HG02852 (cell line): ENCODE measurements around the gene FAM237A.

ENCODE experiments used
- ATAC-seq: cut with Tn5 transposase; IDR thresholded peaks from one replicate; pipeline ENCODE4 v1.9.1; 2021; ENCODE audit warnings: mild to moderate bottlenecking, moderate library complexity; ENCODE audit not compliant: unreplicated experiment

The FAM237A gene

GRCh38 chr2:206642075-206643025, at the start of gene FAM237A:
FAM237A (plus strand) TSS chr2:206642487; CDS start chr2:206644237, 1,750 bp downstream.
- ATAC-seq = no peak

GRCh38 chr2:206597717-206598218, 44.5 kb upstream of the FAM237A start:
- no peak for ATAC-seq

GRCh38 chr2:206603243-206603642, 39.0 kb upstream of the FAM237A start:
- no peak for ATAC-seq

- ATAC-seq = no peak
These were observed 31.8 kb upstream of the FAM237A start for GRCh38 chr2:206610451-206610850.

GRCh38 chr2:206611191-206611590, 31.1 kb upstream of the FAM237A start:
- ATAC-seq = no peak

GRCh38 chr2:206611736-206612135, 30.6 kb upstream of the FAM237A start:
- no peak for ATAC-seq

GRCh38 chr2:206614811-206615210, 27.5 kb upstream of the FAM237A start:
- ATAC-seq = no peak

GRCh38 chr2:206615417-206616089, 26.7 kb upstream of the FAM237A start:
- no peak for ATAC-seq

GRCh38 chr2:206616151-206616550, 26.1 kb upstream of the FAM237A start:
- no peak for ATAC-seq

- no peak for ATAC-seq
These were observed 23.3 kb upstream of the FAM237A start for GRCh38 chr2:206619011-206619410.

GRCh38 chr2:206626108-206626507, 16.2 kb upstream of the FAM237A start:
- no peak for ATAC-seq

- no peak for ATAC-seq
These were observed 14.7 kb upstream of the FAM237A start for GRCh38 chr2:206627632-206628031.

- no peak for ATAC-seq
These were observed 10.9 kb upstream of the FAM237A start for GRCh38 chr2:206631340-206631739.

- no peak for ATAC-seq
These were observed 7.3 kb upstream of the FAM237A start for GRCh38 chr2:206635015-206635414.

GRCh38 chr2:206639636-206640035, 2.7 kb upstream of the FAM237A start:
- ATAC-seq = no peak

- ATAC-seq = no peak
These were observed 1.1 kb upstream of the FAM237A start for GRCh38 chr2:206641226-206641625.

GRCh38 chr2:206647985-206648384, 5.7 kb downstream of the FAM237A start:
- ATAC-seq = no peak

GRCh38 chr2:206657087-206657486, 14.8 kb downstream of the FAM237A start:
- ATAC-seq = no peak

GRCh38 chr2:206665251-206665650, 23.0 kb downstream of the FAM237A start:
- ATAC-seq = no peak

GRCh38 chr2:206670531-206671319, 28.4 kb downstream of the FAM237A start:
- ATAC-seq = no peak

GRCh38 chr2:206683546-206683945, 41.3 kb downstream of the FAM237A start:
- ATAC-seq = no peak
